B cell (primary cell): Measurements from ENCODE around the gene CES1. TPM values are rescaled to one million over a fixed set of nuclear protein-coding genes. Genes with fewer than 3 reads are reported as not detected.
"Not testable (repeated sequence)": the region's sequence is repeated elsewhere in the genome, so short reads cannot be mapped to it uniquely, and the experiment has no call there.

Experiments
- ATAC-seq: fragments of 200-7000 bp; cut with Tn5 transposase; one replicate; pipeline ENCODE4 v1.10.0; 2021; ENCODE audit warnings: low read depth, mild to moderate bottlenecking, moderate number of reproducible peaks, moderate library complexity
- CTCF ChIA-PET: fragments of 350-600 bp; sonication (Branson Sonifier 250); formaldehyde crosslinking; loops from one replicate; lab custom pipeline; 2021; ENCODE audit warnings: antibody characterized with exemption, inconsistent platforms; lab: Charles Lee
- POLR2A ChIA-PET: fragments of 350-600 bp; sonication (Branson Sonifier 250); formaldehyde crosslinking; loops from one replicate; lab custom pipeline; 2021; ENCODE audit warnings: antibody characterized with exemption; lab: Charles Lee
- DNase-seq: peaks from one replicate; pipeline ENCODE4 v3.0.0; 2013
- H2AFZ ChIP-seq: 2 replicates; pipeline ENCODE4 v1.6.1; 2012; ENCODE audit warnings: mild to moderate bottlenecking, low read depth, low read length; ENCODE audit not compliant: insufficient read depth, poor library complexity, severe bottlenecking
- H3K27ac ChIP-seq, 2 donors: 1 replicate in 1 of 2; 2 replicates in 1 of 2; pipeline ENCODE4 v1.5.1; 2012 to 2013; ENCODE audit warnings: low read length in 2 of 2, mild to moderate bottlenecking in 2 of 2, moderate library complexity in 1 of 2
- H3K27me3 ChIP-seq, 4 experiments: fragments of 200-600 bp in 1 of 4; sonication (generic) in 1 of 4; replicated peaks in 1 of 4; 1 replicate in 2 of 4; 2 replicates in 2 of 4; pipeline versions ENCODE4 v1.6.1 to v1.7.0; 2013 to 2016; ENCODE audit warnings: low read length in 3 of 4, mild to moderate bottlenecking in 2 of 4, mixed read lengths in 1 of 4, moderate library complexity in 1 of 4; ENCODE audit not compliant: insufficient read depth in 4 of 4, control insufficient read depth in 3 of 4; ENCODE audit errors: control extremely low read depth in 1 of 4
- H3K36me3 ChIP-seq, 2 experiments: replicated peaks in 1 of 2; 1 replicate in 1 of 2; 2 replicates in 1 of 2; pipeline versions ENCODE4 v1.6.1 to v1.7.1; 2013; ENCODE audit warnings: low read length in 1 of 2; ENCODE audit not compliant: insufficient read depth in 2 of 2, control insufficient read depth in 1 of 2; ENCODE audit errors: control extremely low read depth in 1 of 2, extremely low read depth in 1 of 2
- H3K4me1 ChIP-seq, 2 donors: fragments of 200-600 bp in 1 of 2; sonication (generic) in 1 of 2; 1 replicate in 1 of 2; 2 replicates in 1 of 2; pipeline versions ENCODE4 v1.5.1 to v1.6.1; 2013 to 2017; ENCODE audit warnings: low read length in 2 of 2; ENCODE audit not compliant: control insufficient read depth in 2 of 2, insufficient read depth in 2 of 2
- H3K4me2 ChIP-seq: replicated peaks from 2 replicates; pipeline ENCODE3; 2012; ENCODE audit warnings: mild to moderate bottlenecking, low read depth, low read length; ENCODE audit not compliant: poor library complexity, severe bottlenecking
- H3K4me3 ChIP-seq, 5 experiments: fragments of 200-600 bp in 1 of 5; sonication (generic) in 1 of 5; 1 replicate in 3 of 5; 2 replicates in 2 of 5; pipeline versions ENCODE4 v1.5.1 to v1.7.0; 2011 to 2016; ENCODE audit warnings: low read length in 4 of 5, mild to moderate bottlenecking in 4 of 5, low read depth in 2 of 5, control low read depth in 1 of 5, moderate library complexity in 1 of 5; ENCODE audit not compliant: insufficient read depth in 1 of 5; ENCODE audit errors: control extremely low read depth in 1 of 5, extremely low read depth in 1 of 5
- H3K79me2 ChIP-seq: fragments of 200-600 bp; sonication (generic); one replicate; pipeline ENCODE4 v1.6.0; 2016; ENCODE audit warnings: low read length; ENCODE audit not compliant: control insufficient read depth, insufficient read depth
- H3K9ac ChIP-seq: fragments of 200-600 bp; sonication (generic); 2 replicates; pipeline ENCODE4 v1.6.1; 2017; ENCODE audit warnings: mild to moderate bottlenecking, low read length, moderate library complexity
- H3K9me3 ChIP-seq, 3 donors: one replicate each; pipeline versions ENCODE4 v1.6.1 to v1.7.1; 2013; ENCODE audit warnings: low read length in 2 of 3; ENCODE audit not compliant: control insufficient read depth in 2 of 3, insufficient read depth in 1 of 3; ENCODE audit errors: control extremely low read depth in 1 of 3
- H4K20me1 ChIP-seq: 2 replicates; pipeline ENCODE4 v1.6.0; 2012; ENCODE audit warnings: mild to moderate bottlenecking, low read length; ENCODE audit not compliant: insufficient read depth, control insufficient read depth, poor library complexity, severe bottlenecking
- H3K27ac Mint-ChIP-seq: one replicate; pipeline ENCODE4 v1.8.0; 2021; ENCODE audit warnings: mixed read lengths
- H3K27me3 Mint-ChIP-seq: one replicate; pipeline ENCODE4 v1.8.0; 2021; ENCODE audit warnings: mixed read lengths
- H3K4me1 Mint-ChIP-seq: one replicate; pipeline ENCODE4 v1.8.0; 2021; ENCODE audit warnings: mixed read lengths
- H3K4me3 Mint-ChIP-seq: one replicate; pipeline ENCODE4 v1.8.0; 2021; ENCODE audit warnings: mixed read lengths
- H3K9me3 Mint-ChIP-seq: one replicate; pipeline ENCODE4 v1.8.0; 2022; ENCODE audit warnings: mixed read lengths; ENCODE audit not compliant: insufficient read depth
- EZH2 ChIP-seq: IDR thresholded peaks from 2 replicates; pipeline ENCODE4 v1.6.1; 2012; ENCODE audit warnings: borderline replicate concordance, low read depth, mild to moderate bottlenecking, moderate library complexity, low read length; ENCODE audit not compliant: insufficient read depth, poor library complexity, severe bottlenecking
- WGBS: methylation state at CpG from one replicate; pipeline ENCODE4 v1.1.5; 2013; ENCODE audit warnings: missing lambda C conversion rate; ENCODE audit not compliant: insufficient coverage; 5-methylcytosine and 5-hydroxymethylcytosine counted together
- intact Hi-C: fragments of 100-400 bp; cut with micrococcal nuclease; formaldehyde crosslinking; loops from one replicate; pipeline ENCODE4 v1.10.0; 2022
- polyA plus RNA-seq: library from polyadenylated mRNA; depleted of rRNA; stranded (reverse); fragments of >200 nt; gene quantifications from 2 replicates; pipeline ENCODE4 v1.2.3, GENCODE V29; 2012
- total RNA-seq, 2 donors: library from RNA; stranded (reverse); fragments of 120-200 nt in 1 of 2; gene quantifications; 1 replicate in 1 of 2; 2 replicates in 1 of 2; pipeline versions ENCODE4 v1.2.3 to v1.2.4, GENCODE V29; 2013 to 2022
- TF ChIP-seq, protein P1 (sequence below): fragments of 200-600 bp; IDR thresholded peaks from one replicate; pipeline ENCODE4 v1.8.0; 2022; ENCODE audit warnings: antibody characterized with exemption, mild to moderate bottlenecking

CES1 gene
- total and polyA plus RNA-seq, 2 donors (not counting 1 experiment from before 2014, with no cell fraction given) = 0.37 to 1.2 TPM

DNA sequence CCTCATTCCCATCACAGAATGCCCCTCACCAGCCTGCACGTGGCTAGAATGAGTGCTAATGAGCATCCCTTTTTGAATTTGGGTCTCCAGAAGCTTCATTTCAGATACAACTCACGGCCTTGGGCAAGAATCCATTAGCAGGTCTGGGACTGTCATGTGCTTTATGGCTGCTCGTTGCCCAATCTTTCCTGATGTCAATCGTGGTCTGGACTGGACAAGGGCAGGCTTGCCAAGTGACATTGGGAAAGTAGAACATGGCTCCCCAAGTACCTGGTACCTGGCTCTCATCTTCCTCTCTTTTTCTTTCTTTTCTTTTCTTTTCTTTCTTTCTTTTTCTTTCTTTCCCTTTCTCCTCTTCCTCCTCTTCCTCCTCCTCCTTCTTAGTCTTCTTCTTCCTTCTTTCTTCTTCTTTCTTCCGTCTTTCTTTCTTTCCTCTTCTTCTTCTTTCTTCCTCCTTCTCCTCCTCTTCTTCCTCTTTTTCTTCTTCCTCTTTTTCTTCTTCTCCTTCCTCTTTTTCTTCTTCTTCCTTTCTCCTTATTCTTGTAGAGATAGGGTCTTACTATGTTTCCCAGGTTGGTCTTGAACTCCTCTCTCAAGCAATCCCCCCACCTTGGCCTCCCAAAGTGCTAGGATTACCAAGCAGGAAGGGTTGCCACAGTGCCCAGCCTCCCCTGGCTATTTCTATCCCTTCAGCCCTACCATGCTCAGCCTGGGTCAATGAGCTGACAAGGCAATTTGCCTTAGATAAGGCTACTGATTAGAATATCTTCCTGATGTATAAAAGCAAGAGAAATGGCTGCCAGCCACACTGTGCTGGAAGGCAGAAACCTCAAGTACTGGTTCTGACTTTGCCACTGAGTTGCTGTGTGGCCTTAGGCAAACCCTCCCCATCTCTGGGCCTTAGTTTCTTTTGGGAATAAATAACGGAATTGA lies 75.0 kb downstream of the CES1 start:
- ATAC-seq, H3K27ac Mint-ChIP-seq, H3K4me3 ChIP-seq, DNase-seq, intact Hi-C loops, CTCF ChIA-PET, H3K9me3 Mint-ChIP-seq, H3K27ac ChIP-seq, H3K9ac ChIP-seq, H3K36me3 ChIP-seq, H3K79me2 ChIP-seq, H3K9me3 ChIP-seq, H3K27me3 ChIP-seq, POLR2A ChIA-PET, H3K4me2 ChIP-seq, H3K4me1 ChIP-seq, H3K4me3 Mint-ChIP-seq, H2AFZ ChIP-seq, H4K20me1 ChIP-seq: not testable (repeated sequence)
- peaks cover 11% of the 10 kb centered on the region for H3K4me1 Mint-ChIP-seq
- 55% methylated on average over 4 of the region's 6 CpGs for WGBS
- peaks cover 12% of the 10 kb centered on the region for H3K27me3 Mint-ChIP-seq

DNA sequence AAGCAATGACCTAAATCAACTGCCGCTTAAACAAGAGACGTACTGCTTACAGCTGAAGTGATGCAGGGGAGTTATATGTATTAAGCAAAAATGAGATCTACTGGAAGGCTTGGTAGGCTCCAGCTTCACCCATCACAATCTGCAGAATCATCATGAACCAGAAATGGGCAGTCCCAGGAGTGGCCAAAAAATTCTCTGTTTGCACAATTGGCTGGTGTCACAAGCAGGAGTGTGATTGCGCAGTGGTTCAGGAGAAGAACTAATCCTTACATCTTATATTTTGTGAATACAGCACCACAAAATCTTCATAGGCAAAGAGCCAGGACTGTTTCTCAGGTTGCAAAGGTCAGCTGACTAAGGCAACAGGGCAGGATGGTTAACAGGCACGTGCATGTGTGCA lies 75.9 kb downstream of the CES1 start:
- Histone ChIP-seq H3K9me3 (peaks cover 1 to 10% (median 9%) of the 10 kb centered on the region in 3 donors), H3K4me2 (no peak overlapping the region), H3K27me3 (no peaks in the 10 kb centered on the region), H4K20me1 (no peaks in the 10 kb centered on the region), H3K27ac (no peak overlapping the region), H3K4me1 (no peaks in the 10 kb centered on the region), H3K4me3 (no peak overlapping the region), H3K79me2 (no peaks in the 10 kb centered on the region), H3K36me3 (no peaks in the 10 kb centered on the region), H3K9ac (no peak overlapping the region), H2AFZ (no peak overlapping the region)
- ATAC-seq (no peak), DNase-seq (no peak)
- WGBS = 90% methylated on average over 1 of the region's 4 CpGs
- H3K27me3 Mint-ChIP-seq = peaks cover 8% of the 10 kb centered on the region
- ChIA-PET POLR2A (no interaction called here), CTCF (no interaction called here)
- peaks cover 17% of the 10 kb centered on the region for H3K4me1 Mint-ChIP-seq
- TF ChIP-seq EZH2 = no peak
- TF ChIP-seq, protein P1, sequence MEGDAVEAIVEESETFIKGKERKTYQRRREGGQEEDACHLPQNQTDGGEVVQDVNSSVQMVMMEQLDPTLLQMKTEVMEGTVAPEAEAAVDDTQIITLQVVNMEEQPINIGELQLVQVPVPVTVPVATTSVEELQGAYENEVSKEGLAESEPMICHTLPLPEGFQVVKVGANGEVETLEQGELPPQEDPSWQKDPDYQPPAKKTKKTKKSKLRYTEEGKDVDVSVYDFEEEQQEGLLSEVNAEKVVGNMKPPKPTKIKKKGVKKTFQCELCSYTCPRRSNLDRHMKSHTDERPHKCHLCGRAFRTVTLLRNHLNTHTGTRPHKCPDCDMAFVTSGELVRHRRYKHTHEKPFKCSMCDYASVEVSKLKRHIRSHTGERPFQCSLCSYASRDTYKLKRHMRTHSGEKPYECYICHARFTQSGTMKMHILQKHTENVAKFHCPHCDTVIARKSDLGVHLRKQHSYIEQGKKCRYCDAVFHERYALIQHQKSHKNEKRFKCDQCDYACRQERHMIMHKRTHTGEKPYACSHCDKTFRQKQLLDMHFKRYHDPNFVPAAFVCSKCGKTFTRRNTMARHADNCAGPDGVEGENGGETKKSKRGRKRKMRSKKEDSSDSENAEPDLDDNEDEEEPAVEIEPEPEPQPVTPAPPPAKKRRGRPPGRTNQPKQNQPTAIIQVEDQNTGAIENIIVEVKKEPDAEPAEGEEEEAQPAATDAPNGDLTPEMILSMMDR = no peak
- intact Hi-C loops = no loop called here
- H3K9me3 Mint-ChIP-seq = peaks cover 9% of the 10 kb centered on the region
- no peak overlapping the region for H3K27ac Mint-ChIP-seq
- H3K4me3 Mint-ChIP-seq = no peak overlapping the region
